HEK293 (cell line): ENCODE results near the gene PDLIM5.
A peak's percentile ranks its signal among the peaks of the same experiment; 100 is the strongest.

Source experiments
- FEZF1 ChIP-seq: fragments of 450-650 bp; formaldehyde crosslinking; IDR thresholded peaks from 2 replicates; pipeline ENCODE4 v1.5.1; 2016; ENCODE audit warnings: missing biosample characterization, missing genetic modification characterization
- GLI2 ChIP-seq: fragments of 450-650 bp; formaldehyde crosslinking; IDR thresholded peaks from 2 replicates; pipeline ENCODE4; 2017; ENCODE audit warnings: missing biosample characterization, missing genetic modification characterization, low read depth, borderline replicate concordance
- RBAK ChIP-seq: fragments of 450-650 bp; formaldehyde crosslinking; IDR thresholded peaks from 2 replicates; pipeline ENCODE4 v1.5.1; 2016; ENCODE audit warnings: missing biosample characterization, missing genetic modification characterization
- SALL2 ChIP-seq: fragments of 450-650 bp; formaldehyde crosslinking; IDR thresholded peaks from 2 replicates; pipeline ENCODE4 v1.5.0; 2017; ENCODE audit warnings: missing biosample characterization, mild to moderate bottlenecking, missing genetic modification characterization, borderline replicate concordance
- SP7 ChIP-seq: fragments of 450-650 bp; formaldehyde crosslinking; IDR thresholded peaks from 2 replicates; pipeline ENCODE4 v1.5.1; 2016; ENCODE audit warnings: missing biosample characterization, missing genetic modification characterization
- TCF7L2 ChIP-seq: IDR thresholded peaks from 2 replicates; pipeline ENCODE4 v1.6.1; 2011; ENCODE audit warnings: low read depth, mild to moderate bottlenecking, inconsistent platforms, low read length, moderate library complexity, borderline replicate concordance
- ZFP37 ChIP-seq: fragments of 450-650 bp; formaldehyde crosslinking; IDR thresholded peaks from 2 replicates; pipeline ENCODE4 v1.5.1; 2016; ENCODE audit warnings: missing biosample characterization, missing genetic modification characterization
- ZFP69B ChIP-seq: fragments of 450-650 bp; formaldehyde crosslinking; IDR thresholded peaks from 2 replicates; pipeline ENCODE4 v1.5.1; 2016; ENCODE audit warnings: missing biosample characterization, missing genetic modification characterization
- ZNF121 ChIP-seq: fragments of 450-650 bp; formaldehyde crosslinking; IDR thresholded peaks from 2 replicates; pipeline ENCODE4 v1.5.1; 2016; ENCODE audit warnings: missing biosample characterization, missing genetic modification characterization
- ZNF140 ChIP-seq: fragments of 450-650 bp; formaldehyde crosslinking; IDR thresholded peaks from 2 replicates; pipeline ENCODE4 v1.5.1; 2016; ENCODE audit warnings: missing biosample characterization, missing genetic modification characterization
- ZNF155 ChIP-seq: fragments of 450-650 bp; formaldehyde crosslinking; IDR thresholded peaks from 2 replicates; pipeline ENCODE4 v1.5.1; 2016; ENCODE audit warnings: missing biosample characterization, missing genetic modification characterization
- ZNF175 ChIP-seq: fragments of 450-650 bp; formaldehyde crosslinking; IDR thresholded peaks from 2 replicates; pipeline ENCODE4 v1.5.1; 2016; ENCODE audit warnings: missing biosample characterization, missing genetic modification characterization
- ZNF211 ChIP-seq: fragments of 450-650 bp; formaldehyde crosslinking; IDR thresholded peaks from 2 replicates; pipeline ENCODE4 v1.5.1; 2016; ENCODE audit warnings: low read depth, missing biosample characterization, missing genetic modification characterization
- ZNF221 ChIP-seq: fragments of 450-650 bp; formaldehyde crosslinking; IDR thresholded peaks from 2 replicates; pipeline ENCODE4 v1.5.1; 2017; ENCODE audit warnings: missing biosample characterization, missing genetic modification characterization, borderline replicate concordance
- ZNF248 ChIP-seq: fragments of 450-650 bp; formaldehyde crosslinking; IDR thresholded peaks from 2 replicates; pipeline ENCODE4 v1.5.1; 2017; ENCODE audit warnings: missing biosample characterization, missing genetic modification characterization
- ZNF266 ChIP-seq: fragments of 450-650 bp; formaldehyde crosslinking; IDR thresholded peaks from 2 replicates; pipeline ENCODE4 v1.5.1; 2016; ENCODE audit warnings: missing biosample characterization, missing genetic modification characterization, low read depth
- ZNF274 ChIP-seq, 2 experiments: fragments of 200-500 bp in 1 of 2; fragments of 450-650 bp in 1 of 2; sonication (Bioruptor generic) in 1 of 2; formaldehyde crosslinking in 1 of 2; IDR thresholded peaks; 2 replicates each; pipeline versions ENCODE4 v1.5.1 to v1.6.1; 2014 to 2016; ENCODE audit warnings: borderline replicate concordance in 1 of 2, inconsistent platforms in 1 of 2, low read length in 1 of 2, missing biosample characterization in 1 of 2, missing genetic modification characterization in 1 of 2
- ZNF341 ChIP-seq: fragments of 450-650 bp; formaldehyde crosslinking; IDR thresholded peaks from 2 replicates; pipeline ENCODE4; 2016; ENCODE audit warnings: low read depth, missing biosample characterization, missing genetic modification characterization
- ZNF354C ChIP-seq: fragments of 450-650 bp; formaldehyde crosslinking; IDR thresholded peaks from 2 replicates; pipeline ENCODE4 v1.5.1; 2016; ENCODE audit warnings: missing biosample characterization, missing genetic modification characterization, low read depth, borderline replicate concordance
- ZNF433 ChIP-seq: fragments of 450-650 bp; formaldehyde crosslinking; IDR thresholded peaks from 2 replicates; pipeline ENCODE4 v1.5.1; 2016; ENCODE audit warnings: missing biosample characterization, missing genetic modification characterization, low read depth
- ZNF514 ChIP-seq: fragments of 450-650 bp; formaldehyde crosslinking; IDR thresholded peaks from 2 replicates; pipeline ENCODE4 v1.5.1; 2016; ENCODE audit warnings: missing biosample characterization, missing genetic modification characterization
- ZNF529 ChIP-seq: fragments of 450-650 bp; formaldehyde crosslinking; IDR thresholded peaks from 2 replicates; pipeline ENCODE4 v1.5.1; 2017; ENCODE audit warnings: missing genetic modification characterization, missing biosample characterization; ENCODE audit not compliant: insufficient replicate concordance
- ZNF530 ChIP-seq: fragments of 450-650 bp; formaldehyde crosslinking; IDR thresholded peaks from 2 replicates; pipeline ENCODE4 v1.5.1; 2016; ENCODE audit warnings: low read depth, missing biosample characterization, missing genetic modification characterization
- ZNF548 ChIP-seq: fragments of 450-650 bp; formaldehyde crosslinking; IDR thresholded peaks from 2 replicates; pipeline ENCODE4 v1.5.1; 2016; ENCODE audit warnings: missing biosample characterization, missing genetic modification characterization
- ZNF571 ChIP-seq: fragments of 450-650 bp; formaldehyde crosslinking; IDR thresholded peaks from 2 replicates; pipeline ENCODE4 v1.5.0; 2017; ENCODE audit warnings: missing biosample characterization, missing genetic modification characterization
- ZNF600 ChIP-seq: fragments of 450-650 bp; formaldehyde crosslinking; IDR thresholded peaks from 2 replicates; pipeline ENCODE4 v1.5.1; 2016; ENCODE audit warnings: missing biosample characterization, missing genetic modification characterization
- ZNF621 ChIP-seq: fragments of 450-650 bp; formaldehyde crosslinking; IDR thresholded peaks from 2 replicates; pipeline ENCODE4 v1.5.1; 2017; ENCODE audit warnings: missing biosample characterization, missing genetic modification characterization
- ZNF629 ChIP-seq: fragments of 450-650 bp; formaldehyde crosslinking; IDR thresholded peaks from 2 replicates; pipeline ENCODE4 v1.5.1; 2017; ENCODE audit warnings: missing biosample characterization, missing genetic modification characterization
- TF ChIP-seq, protein P1 (sequence below): fragments of 450-650 bp; formaldehyde crosslinking; IDR thresholded peaks from 2 replicates; pipeline ENCODE4 v1.5.1; 2017; ENCODE audit warnings: missing biosample characterization, missing genetic modification characterization
- TF ChIP-seq, protein P2 (sequence below): fragments of 450-650 bp; formaldehyde crosslinking; IDR thresholded peaks from 2 replicates; pipeline ENCODE4 v1.5.1; 2016; ENCODE audit warnings: missing biosample characterization, missing genetic modification characterization, low read depth
- TF ChIP-seq, protein P3 (sequence below): fragments of 450-650 bp; formaldehyde crosslinking; IDR thresholded peaks from 2 replicates; pipeline ENCODE4 v1.5.1; 2017; ENCODE audit warnings: missing biosample characterization, missing genetic modification characterization
- TF ChIP-seq, protein P4 (sequence below): fragments of 450-650 bp; formaldehyde crosslinking; IDR thresholded peaks from 2 replicates; pipeline ENCODE4 v1.5.1; 2016; ENCODE audit warnings: missing biosample characterization, missing genetic modification characterization
- TF ChIP-seq, protein P5 (sequence below): fragments of 450-650 bp; formaldehyde crosslinking; IDR thresholded peaks from 2 replicates; pipeline ENCODE4 v1.5.1; 2016; ENCODE audit warnings: missing biosample characterization, missing genetic modification characterization

Gene PDLIM5

DNA sequence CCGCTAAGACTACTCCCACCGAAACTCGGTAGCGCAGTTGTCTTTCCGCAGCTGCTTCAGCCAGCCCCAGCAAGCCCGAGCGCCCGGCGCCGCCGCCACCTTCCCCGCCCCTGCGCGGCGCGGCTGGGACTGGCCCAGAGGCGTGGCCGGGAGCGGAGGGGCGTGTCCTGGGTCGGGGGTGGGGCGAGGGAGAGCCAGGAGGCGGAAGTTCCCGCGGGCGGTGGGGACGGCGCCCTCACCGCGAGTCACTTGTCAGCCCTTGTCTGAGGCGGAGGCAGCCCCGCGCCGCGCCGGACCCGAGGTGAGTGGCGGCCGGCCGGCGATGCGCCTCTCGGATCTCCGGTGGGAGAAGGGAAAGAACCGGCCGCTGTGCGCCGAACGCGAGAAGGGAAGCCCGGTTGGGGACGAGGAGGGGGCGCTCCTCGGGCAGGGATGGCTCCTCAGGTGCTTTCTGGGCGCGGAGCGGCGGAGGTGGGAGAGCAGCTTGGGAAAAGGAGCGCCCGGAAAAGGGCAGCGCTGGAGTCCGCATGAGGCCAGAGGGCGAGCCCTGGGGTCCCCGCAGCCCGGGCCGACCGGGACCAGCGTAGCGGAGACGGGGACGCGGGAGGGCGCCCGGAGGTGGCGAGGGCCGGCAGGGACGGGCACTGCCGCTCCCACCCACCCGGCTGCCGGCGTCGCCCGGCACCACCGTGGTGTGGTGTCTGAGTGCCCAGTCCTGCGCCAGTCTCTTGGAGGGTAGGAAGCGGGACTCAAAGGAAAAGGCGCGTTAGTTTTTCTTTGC, at the start of gene PDLIM5 (continued):
- TF ChIP-seq ZNF274 (IDR thresholded peaks at IDR 0.05; ENCODE audit: low read length) (no peak), ZNF274 (tag by site-specific recombination; IDR thresholded peaks at IDR 0.05; ENCODE audit: borderline replicate concordance) (no peak), FEZF1 (tag by site-specific recombination) (peak; percentile 86), ZFP37 (tag by site-specific recombination) (peak; percentile 87; the same call in 1 of the 2 replicates), ZNF155 (tag by site-specific recombination) (no peak), ZNF175 (tag by site-specific recombination) (no peak), ZNF121 (tag by site-specific recombination) (no peak), ZNF354C (no peak), ZNF600 (tag by site-specific recombination) (no peak; the same call in 1 of the 2 replicates), ZNF530 (no peak), ZNF341 (tag by site-specific recombination) (no peak), TCF7L2 (no peak), ZNF221 (tag by site-specific recombination) (no peak), ZNF140 (tag by site-specific recombination) (no peak), ZNF433 (tag by site-specific recombination) (no peak), ZFP69B (tag by site-specific recombination) (no peak), SALL2 (tag by site-specific recombination) (no peak), SP7 (peak; percentile 54; the same call in 1 of the 2 replicates), ZNF211 (tag by site-specific recombination) (no peak), ZNF548 (tag by site-specific recombination) (no peak), ZNF621 (tag by site-specific recombination) (no peak), ZNF248 (tag by site-specific recombination) (no peak), ZNF266 (no peak), RBAK (tag by site-specific recombination) (no peak), GLI2 (no peak), ZNF514 (no peak), ZNF529 (tag by site-specific recombination) (no peak), ZNF629 (0 out of 2 replicates have a peak, but pooled peaks have one; percentile 13), ZNF571 (tag by site-specific recombination) (no peak)
- TF ChIP-seq, protein P1, sequence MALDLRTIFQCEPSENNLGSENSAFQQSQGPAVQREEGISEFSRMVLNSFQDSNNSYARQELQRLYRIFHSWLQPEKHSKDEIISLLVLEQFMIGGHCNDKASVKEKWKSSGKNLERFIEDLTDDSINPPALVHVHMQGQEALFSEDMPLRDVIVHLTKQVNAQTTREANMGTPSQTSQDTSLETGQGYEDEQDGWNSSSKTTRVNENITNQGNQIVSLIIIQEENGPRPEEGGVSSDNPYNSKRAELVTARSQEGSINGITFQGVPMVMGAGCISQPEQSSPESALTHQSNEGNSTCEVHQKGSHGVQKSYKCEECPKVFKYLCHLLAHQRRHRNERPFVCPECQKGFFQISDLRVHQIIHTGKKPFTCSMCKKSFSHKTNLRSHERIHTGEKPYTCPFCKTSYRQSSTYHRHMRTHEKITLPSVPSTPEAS (tag by site-specific recombination) = no peak
- TF ChIP-seq, protein P2, sequence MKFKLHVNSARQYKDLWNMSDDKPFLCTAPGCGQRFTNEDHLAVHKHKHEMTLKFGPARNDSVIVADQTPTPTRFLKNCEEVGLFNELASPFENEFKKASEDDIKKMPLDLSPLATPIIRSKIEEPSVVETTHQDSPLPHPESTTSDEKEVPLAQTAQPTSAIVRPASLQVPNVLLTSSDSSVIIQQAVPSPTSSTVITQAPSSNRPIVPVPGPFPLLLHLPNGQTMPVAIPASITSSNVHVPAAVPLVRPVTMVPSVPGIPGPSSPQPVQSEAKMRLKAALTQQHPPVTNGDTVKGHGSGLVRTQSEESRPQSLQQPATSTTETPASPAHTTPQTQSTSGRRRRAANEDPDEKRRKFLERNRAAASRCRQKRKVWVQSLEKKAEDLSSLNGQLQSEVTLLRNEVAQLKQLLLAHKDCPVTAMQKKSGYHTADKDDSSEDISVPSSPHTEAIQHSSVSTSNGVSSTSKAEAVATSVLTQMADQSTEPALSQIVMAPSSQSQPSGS (tag by site-specific recombination) = no peak
- TF ChIP-seq, protein P3, sequence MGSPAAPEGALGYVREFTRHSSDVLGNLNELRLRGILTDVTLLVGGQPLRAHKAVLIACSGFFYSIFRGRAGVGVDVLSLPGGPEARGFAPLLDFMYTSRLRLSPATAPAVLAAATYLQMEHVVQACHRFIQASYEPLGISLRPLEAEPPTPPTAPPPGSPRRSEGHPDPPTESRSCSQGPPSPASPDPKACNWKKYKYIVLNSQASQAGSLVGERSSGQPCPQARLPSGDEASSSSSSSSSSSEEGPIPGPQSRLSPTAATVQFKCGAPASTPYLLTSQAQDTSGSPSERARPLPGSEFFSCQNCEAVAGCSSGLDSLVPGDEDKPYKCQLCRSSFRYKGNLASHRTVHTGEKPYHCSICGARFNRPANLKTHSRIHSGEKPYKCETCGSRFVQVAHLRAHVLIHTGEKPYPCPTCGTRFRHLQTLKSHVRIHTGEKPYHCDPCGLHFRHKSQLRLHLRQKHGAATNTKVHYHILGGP (tag by site-specific recombination) = no peak
- TF ChIP-seq, protein P4, sequence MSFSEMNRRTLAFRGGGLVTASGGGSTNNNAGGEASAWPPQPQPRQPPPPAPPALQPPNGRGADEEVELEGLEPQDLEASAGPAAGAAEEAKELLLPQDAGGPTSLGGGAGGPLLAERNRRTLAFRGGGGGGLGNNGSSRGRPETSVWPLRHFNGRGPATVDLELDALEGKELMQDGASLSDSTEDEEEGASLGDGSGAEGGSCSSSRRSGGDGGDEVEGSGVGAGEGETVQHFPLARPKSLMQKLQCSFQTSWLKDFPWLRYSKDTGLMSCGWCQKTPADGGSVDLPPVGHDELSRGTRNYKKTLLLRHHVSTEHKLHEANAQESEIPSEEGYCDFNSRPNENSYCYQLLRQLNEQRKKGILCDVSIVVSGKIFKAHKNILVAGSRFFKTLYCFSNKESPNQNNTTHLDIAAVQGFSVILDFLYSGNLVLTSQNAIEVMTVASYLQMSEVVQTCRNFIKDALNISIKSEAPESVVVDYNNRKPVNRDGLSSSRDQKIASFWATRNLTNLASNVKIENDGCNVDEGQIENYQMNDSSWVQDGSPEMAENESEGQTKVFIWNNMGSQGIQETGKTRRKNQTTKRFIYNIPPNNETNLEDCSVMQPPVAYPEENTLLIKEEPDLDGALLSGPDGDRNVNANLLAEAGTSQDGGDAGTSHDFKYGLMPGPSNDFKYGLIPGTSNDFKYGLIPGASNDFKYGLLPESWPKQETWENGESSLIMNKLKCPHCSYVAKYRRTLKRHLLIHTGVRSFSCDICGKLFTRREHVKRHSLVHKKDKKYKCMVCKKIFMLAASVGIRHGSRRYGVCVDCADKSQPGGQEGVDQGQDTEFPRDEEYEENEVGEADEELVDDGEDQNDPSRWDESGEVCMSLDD = no peak
- TF ChIP-seq, protein P5, sequence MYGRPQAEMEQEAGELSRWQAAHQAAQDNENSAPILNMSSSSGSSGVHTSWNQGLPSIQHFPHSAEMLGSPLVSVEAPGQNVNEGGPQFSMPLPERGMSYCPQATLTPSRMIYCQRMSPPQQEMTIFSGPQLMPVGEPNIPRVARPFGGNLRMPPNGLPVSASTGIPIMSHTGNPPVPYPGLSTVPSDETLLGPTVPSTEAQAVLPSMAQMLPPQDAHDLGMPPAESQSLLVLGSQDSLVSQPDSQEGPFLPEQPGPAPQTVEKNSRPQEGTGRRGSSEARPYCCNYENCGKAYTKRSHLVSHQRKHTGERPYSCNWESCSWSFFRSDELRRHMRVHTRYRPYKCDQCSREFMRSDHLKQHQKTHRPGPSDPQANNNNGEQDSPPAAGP (tag by site-specific recombination) = peak; percentile 72
